ENCODE data around the gene JOSD2.
"Not testable (repeated sequence)": the region's sequence is repeated elsewhere in the genome, so short reads cannot be mapped to it uniquely, and the experiment has no call there.

Gene JOSD2

DNA sequence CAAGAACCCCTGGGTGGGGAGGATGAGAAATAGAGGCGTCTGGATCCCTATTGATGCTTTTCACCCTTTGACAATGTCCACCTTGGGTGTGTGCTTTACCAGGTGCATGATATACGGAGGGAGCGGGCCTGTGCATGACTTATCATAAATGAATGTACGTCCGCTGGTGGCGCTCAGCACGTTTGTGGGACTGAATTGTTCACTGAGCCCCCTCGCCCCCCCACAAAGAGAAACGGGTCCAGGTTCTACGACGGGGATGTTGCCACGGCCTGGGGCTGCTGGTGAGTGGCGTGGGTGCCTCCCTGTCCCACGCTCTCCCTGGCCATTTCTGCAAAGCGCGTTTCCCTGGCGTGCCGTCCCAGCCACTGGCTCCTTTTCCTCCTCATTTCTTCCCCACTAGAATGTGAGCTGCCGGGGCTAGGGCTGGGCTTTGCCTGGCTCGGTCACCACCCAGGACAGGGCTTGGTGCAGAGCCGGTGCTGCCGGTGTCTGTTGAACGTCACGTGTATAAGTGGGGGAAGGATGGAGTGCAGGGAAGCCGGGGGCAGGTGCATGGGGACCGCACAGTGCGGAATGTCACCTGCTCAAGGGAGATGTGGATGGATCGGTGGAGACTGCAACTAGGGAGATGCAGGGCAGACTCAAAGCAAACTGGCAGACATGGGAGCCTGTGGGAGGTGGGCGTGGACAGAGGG is 35.7 kb upstream of the JOSD2 start:
- no peak for DNase-seq

DNA sequence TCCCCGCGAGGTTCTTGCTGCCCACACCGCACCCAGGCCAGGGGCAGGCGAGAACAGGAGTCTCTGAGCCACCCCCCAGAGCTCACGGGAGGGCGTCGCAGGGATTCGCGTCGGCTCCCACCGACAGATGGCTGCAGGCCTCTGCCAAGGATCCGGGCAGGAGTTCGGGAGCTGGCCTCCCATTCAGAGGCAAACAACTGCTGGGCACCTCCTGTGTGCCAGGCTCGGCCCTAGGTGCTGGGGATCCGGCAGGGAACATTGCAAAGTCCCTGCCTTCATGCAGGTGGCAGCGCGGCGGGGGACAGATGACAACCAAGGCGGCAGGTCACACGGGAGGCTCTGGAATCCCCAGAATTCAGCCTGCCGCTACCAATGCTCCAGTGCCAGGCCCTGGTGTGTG is 32.0 kb upstream of the JOSD2 start:
- DNase-seq, result no peak

DNA sequence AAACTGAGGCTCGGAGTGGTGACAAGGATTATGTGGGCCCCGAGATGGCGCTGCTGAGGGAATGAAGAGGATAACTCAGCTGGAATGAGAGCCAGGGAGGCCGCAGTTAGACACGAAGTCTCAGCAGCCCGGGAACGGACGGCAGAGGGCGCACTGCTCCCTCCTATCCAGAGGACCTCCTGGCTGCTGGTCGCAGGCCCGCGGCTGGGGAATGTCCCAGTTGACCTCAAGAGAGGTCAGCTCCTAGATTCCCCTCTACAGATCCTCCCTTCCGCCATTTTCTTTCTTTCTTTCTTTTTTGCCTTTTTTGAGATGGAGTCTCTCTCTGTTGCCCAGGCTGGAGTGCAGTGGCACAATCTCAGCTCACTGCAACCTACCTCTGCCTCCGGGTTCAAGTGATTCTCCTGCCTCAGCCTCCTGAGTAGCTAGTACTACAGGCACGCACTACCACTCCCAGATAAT is 26.8 kb upstream of the JOSD2 start:
- DNase-seq, result peak; percentile 72

DNA sequence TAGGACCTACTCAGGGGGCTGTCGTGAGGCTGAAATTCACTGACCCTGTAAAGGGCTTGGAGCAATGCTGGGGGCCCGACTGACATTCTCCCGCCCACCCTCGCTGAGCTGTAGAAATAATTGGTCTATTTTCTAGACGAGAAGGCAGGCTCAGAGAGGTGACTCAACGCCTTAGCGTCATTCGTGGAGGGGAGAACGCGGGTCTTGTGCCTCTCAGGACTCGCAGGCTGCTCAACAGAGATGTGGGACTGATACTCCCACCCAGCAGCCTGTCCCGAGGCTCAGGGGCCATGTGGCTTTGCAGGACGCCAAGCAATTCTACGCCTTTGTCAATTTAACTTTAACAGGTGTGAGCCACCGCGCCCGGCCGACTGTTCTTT is 26.3 kb upstream of the JOSD2 start:
- DNase-seq, result no peak

DNA sequence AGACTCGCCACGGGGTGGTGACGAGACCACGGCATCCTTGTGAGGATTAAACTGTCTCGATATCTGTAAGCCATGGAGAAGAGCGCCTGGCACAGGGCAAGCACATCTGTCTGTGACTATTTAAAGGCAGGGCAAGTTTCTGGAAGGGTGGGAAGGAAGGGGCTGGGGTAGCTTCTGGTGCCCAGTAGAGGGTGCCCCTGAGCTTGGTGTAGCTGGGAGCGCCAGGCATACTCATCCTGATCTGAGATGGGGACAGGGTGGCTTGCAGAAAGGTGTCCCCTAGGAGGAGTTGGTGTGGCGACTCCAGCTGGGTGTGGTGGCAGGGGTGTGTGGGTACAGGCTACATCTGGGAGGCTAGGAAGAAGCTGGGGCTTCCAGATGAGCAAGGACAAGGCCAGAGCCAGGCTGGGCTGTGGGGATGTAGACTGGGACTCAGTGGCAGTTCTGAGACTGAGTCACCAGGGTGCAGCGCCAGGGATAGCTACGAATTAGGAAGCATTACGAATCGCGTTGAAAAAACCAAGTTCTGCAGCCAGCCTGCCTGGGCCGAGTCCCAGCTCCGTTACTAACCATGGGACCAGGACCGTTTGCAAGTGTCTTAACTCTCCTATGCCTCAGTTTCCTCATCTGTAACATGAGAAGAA is 25.8 kb upstream of the JOSD2 start:
- DNase-seq, result no peak

DNA sequence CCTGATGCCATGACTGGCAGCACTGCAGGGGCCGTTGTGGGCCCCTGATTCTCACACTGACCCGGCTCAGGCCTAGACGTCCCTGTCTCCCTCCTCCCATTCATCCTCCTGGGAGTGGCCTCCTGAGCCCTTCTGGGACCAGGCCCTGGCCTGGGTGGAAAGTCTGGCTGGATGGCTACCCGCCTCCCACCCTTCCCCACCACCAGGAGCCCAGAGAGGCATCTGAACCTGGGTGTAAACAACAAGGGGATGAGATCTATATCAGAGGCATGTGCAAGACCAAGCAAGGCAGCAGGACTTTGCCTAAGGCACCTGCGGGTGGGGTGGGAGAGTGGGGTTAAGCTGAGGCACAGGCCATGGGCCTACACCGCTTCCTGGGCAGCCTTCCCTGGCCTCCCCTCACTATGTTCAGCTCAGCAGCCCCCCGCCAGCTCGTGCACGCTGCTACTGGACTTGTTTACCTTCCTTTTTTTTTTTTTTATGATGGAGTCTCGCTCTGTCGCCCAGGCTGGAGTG is 24.7 kb upstream of the JOSD2 start:
- DNase-seq, result no peak

DNA sequence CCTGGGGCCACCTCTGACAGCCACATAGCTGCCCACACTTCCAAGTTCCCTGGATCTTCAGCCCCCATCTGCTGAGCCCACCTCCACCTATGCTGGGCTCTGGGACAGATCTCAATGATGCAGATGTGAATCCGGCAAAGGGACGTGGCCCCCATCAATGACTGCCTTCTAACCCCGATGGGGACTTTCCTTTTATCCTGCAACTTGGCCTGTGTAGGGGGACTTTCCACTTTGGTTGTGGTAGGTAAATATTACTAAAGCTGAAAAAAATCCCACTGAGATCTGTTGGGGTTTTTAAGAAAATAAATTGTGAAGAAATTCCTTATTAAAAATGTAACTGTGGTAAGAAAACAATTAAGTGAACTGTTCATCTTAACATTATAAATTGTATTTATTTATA is 23.5 kb upstream of the JOSD2 start:
- no peak for DNase-seq

DNA sequence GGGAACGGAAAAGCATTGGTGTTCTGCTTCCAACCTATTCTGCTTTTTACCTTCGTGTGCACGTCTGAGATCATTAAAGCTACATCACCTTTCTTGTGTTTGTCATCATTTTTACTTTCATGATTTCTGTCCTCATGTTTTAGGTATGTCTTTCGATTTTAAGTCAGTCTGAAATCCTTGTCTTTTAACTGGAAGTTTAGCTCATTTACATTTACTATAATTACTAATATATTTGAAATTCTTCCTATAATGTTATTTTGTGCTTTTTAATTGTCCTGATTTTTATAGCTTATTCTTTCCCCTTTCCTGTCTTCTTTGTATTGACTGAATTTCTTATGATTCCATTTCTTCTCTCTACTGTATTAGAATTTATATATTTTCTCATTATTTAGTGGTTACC is 22.0 kb upstream of the JOSD2 start:
- no peak for DNase-seq

DNA sequence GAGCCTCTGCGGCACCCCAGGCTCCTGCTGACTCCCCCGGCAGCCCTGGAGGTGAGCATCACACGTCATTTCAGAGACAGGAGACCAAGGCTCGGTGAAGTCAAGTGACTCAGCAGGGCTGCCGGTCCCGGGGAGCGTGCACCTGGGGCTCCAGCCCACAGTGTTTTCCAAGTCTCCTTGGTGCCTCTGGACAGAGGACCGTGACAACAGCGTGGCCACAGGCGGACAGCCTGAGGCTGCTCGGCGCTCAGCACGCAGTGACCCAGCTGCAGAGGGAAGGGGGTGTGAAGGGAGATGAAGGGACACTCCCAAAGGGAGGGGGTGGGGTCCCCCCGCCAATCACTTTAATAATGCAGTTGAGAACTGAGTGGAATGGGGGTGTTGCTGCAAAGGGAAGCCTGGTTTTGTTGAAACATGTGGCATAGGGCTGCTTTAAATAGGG is 20.2 kb upstream of the JOSD2 start:
- no peak for DNase-seq

DNA sequence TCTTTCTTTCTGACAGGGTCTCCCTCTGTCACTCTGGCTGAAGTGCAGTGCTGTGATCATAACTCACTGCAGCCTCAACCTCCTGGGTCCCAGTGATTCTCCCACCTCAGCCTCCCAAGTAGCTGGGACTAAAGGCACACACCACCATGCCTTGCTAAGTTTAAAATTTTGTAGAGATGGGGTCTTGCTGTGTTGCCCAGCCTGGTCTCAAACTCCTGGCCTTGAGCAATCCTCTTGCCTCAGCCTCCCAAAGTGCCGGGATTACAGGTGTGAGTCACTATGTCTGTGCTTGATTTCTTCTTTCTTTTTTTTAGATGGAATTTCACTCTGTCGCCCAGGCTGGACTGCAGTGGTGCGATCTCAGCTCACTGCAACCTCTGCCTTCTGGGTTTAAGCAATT is 17.1 kb upstream of the JOSD2 start:
- DNase-seq, result not testable (repeated sequence)

DNA sequence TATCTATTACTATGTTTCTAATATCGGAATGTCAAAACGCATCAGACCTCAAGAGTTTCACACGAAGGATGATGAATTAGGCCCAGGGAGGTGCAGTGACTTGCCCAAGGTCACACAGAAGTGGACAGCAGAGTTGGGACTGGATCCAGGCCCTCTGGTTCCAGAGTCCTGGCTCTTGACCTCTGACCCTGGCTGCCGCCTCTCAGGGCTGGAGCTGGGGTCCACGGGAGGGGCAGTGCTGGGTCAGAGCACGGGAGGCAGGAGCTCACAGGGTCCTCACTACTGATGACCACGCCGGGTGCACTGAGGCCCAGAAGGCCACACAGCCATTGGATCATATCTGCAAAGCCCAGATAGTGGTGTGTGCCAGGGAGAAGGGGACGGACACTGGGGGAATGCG is 11.9 kb upstream of the JOSD2 start:
- no peak for DNase-seq

DNA sequence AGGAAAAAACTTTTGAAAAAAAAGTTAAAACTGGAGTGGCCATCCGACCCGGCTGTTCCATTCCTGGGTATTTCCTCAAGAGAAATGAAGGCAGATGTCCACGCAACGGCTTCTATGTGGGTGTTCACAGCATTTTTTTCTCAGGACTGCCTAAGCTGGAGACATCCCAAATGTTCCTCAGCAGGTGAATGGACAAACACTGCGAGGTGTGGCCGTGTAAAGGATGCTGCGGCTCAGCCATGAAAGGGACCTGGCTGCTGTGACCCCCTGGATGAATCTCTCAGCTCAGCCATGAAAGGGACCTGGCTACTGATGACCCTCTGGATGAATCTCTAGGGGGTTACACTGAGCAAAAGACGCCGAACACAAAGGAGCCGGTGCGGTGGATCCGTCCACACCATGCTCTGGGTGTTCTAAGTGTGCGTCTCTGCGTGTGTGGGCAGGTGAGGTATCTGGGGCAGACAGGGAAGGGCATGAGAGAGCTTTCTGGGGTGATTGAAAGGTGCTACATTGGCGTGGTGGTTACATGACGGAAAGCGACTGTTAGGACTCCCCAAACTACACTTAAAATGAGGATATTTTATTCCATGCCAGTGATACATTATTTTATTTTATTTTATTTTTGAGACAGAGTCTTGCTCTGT is 10.0 kb upstream of the JOSD2 start:
- no peak for DNase-seq

DNA sequence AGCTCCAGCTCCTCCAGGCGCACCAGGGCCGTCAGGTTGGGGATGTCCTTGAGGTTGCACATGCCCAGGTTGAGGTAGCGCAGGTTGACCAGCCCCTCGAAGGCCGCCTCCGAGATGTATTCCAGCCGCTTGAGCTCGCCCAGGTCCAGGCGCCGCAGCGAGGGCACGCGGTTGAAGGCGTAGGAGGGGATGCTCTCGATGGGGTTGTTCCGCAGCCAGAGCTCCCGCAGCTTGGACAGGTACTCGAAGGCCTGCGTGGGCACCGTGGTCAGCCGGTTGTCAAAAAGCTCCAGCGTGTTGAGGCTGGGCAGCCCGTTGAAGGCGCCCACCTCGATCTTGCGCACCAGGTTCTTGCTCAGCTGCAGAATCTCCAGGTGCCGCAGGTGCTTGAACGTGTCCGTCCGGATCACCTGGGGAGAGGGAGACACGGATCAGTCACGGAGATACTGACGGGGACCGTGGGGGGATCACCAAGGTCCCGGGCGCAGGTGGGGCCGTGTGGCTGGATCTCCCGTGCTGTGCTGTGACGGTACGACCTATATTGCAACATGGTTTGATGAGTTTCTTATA is 8.1 kb upstream of the JOSD2 start:
- DNase-seq, result no peak

DNA sequence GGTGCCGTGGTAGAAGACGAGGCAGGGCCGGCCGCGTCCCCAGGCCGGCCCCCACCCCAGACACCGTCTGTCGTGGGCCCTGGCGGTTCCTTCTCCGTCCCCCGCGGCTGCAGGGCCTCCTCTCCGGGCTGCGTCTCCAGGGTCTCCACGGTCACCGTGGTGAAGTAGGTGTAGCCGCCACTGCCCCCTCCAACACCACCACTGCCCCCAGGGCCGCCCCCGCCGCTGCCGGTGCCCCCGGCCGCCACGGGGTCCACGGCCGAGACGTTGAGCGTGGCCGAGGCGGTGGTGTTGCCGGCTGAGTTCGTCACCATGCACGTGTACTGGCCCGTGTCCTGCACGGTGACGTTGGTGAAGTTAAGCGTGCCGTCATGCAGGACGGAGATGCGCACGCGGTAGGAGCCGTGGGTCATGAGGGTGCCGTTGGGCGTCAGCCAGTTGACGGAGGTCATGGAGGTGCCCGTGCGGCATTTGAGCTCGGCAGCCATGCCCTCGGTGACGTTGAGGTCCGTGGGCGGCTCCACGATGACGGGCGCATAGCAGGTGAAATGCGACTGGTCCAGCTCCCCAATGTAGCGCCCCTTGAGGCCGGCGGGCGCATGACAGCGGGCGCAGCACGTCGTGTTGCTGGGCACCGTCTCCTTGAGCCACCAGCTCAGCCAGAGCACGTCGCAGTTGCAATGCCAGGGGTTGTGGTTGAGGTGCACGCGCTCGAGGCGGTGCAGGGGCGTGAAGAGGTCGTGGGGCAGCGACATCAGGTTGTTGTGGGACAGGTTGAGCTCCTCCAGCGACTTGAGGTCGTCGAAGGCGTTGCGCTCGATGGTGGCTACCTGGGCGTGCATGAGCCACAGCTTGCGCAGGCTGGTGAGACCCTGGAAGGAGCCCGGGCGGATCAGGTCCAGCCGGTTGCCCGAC is 7.4 kb upstream of the JOSD2 start:
- DNase-seq, result no peak

DNA sequence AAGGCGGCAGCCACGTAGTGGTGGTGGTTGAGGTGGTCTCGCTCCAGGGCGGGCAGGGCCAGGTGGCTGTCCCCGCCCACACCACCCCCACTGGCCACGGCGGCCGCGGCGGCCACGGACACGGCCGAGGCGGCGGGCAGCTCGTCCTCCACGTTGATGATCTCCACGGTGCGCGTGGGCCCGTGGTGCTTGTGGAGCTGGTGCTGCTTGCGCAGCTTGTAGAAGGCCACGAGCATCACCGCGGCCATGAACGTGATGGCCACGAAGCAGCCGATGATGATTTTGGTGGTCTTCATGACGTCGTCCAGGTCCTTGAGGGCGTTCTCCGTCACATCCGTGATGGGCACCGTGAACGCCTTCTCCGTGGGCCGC is 6.7 kb upstream of the JOSD2 start:
- DNase-seq, result no peak

DNA sequence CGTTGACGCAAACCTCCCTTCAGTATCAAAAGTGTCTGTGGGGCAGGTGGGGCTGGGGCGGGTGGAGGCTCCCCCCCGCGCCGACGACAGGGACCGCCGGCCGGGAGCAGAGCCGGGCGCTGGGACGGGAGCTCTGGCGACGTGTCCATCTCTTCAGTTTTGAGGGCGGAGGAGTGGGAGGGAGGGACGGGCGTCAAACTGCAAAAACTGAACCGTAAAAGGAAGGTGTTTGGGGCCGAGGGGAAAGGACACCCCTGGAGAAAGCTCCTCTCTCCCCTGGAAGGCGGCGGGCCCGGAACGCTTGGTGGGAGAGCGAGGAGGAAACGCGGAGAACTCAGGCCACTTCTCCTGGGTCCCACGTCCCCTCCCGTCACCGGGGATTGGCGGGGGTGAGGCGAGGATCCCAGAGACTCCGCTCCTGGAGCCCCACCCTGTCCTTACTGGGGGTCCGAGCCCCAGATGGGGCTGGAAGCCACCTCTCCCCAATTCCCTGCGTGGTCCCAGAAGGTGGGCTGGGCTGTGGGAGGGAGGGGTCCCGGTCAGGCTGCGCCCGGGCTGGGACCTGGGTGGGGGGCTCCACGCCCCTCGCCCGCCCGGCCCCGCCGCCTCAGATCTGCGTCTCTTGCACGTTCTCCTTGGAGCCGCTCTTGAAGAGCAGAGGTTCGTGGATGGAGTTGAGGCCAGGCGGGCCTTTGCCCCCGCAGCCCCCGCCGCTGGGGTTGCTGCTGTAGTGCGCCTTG is 6.1 kb upstream of the JOSD2 start:
- no peak for DNase-seq

DNA sequence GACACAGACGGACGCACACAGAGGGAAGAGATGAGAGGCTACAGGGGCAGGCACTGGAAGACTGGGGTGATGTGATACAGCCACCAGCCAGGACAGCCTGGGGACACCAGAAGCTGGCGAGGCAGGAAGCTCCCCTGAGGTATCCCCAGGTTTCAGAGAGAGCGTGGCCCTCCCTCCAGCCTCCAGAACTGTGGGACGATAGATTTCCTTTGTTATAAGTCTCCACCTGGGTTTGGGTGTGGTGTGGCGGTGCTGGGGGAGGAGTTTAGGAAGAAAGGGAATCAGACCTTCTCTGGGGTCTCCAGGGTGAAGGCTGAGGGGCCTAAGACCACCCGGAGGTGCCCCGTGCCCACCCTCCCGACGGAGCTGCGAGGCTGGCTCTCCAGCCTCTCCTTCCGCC is 5.5 kb upstream of the JOSD2 start:
- no peak for DNase-seq

DNA sequence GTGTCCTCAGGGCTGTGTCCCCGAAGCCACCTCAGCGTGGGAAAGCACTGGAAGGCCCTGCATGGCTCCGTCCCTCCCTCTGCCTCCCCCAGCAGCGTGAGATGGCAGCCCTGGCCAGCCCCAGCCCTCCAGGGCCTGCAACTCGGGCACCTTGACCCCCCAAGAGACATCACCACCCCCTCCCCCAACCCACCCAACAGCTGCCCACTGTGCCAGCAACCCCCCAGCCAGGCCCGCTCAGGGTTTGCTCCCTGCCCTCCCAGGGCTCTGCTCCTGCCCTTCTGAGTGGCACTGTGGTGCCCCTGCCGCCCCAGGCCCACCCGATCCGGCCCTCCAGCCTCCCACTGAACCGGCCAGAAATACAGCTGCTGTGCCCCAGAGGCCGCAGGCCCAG is 4.2 kb upstream of the JOSD2 start:
- no peak for DNase-seq

DNA sequence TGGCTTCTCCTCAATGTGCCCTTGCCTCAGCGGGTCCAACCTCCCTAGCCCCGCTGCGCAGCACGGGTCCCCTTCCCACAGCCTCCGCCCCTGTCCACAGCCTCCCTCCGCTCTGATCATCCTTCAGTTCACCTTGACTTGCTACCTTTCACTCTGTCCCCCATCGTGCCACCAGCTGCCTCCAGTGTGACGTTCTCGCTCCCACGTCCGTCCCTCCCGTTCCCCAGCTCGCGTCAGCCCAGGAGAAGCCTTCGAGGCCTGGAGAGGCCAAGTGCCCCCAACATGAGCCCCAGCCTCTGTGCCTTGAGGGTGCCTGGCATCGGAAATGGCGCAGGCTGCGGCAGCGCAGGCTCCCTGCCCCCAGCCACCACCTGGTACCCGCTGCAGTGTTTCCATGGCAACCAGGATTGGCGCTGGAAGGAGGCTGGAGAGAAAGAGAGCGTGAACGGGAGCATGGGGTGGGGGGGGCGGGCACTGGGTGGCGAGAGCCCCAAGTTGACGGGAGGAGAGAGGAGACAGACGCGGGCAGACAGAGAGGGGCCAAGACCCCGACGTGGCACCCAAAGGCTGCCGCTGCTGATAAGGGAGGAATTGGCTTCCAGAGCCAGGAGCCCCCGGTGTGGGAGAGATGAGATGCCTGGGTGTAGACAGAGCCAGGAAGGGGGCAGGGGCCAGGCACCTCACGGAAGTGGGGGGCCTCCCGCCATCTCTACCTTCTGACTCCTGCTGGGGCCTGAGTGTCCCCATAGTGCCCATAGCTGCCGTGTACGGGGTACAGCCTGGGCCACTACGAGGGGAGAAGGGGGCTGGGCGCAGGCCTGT is 3.6 kb upstream of the JOSD2 start:
- DNase-seq, result no peak

DNA sequence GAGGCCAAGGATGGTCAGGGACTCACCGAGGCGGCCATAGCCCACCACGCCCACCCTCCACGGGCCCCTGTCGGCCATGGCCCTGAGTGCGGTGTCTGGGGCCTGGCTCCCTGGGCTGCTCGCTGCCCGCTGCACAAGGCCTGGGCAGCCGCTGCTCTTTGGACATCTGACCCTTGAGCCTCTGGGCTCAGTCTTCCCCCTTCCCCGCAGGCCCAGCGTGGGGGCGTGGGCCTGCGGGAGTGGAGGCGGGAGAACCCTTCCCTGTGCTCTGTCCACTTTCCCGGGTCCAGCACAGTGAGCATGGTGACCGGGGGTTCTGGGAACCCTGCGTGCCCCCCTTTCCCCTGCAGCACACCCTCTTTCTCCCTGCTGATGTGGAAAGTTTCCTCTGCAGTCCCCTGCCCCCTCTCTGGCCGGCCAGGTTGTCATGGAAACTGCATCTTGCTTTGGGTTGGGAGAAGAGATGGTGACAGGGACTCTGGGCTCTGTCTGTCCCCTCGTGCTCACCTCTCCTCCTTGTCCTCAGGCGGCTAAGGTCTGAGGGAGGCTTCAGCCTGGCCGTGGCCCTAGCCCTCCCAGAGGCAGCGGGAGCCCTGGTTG is 2.9 kb upstream of the JOSD2 start, which contains the start of gene ASPDH:
TSS of gene ASPDH (minus strand) at position 168 of the 600 bp plus-strand sequence. CDS start at position 78, 90 bp downstream.
- DNase-seq, result no peak
